NCI-H146 (cell line): ENCODE data around the gene HLA-DOA.
A peak's percentile ranks its signal among the peaks of the same experiment; 100 is the strongest.

Experiments
- DNase-seq: peaks from one replicate; lab custom pipeline; 2025; lab: John Stamatoyannopoulos, UW

Gene HLA-DOA

DNA sequence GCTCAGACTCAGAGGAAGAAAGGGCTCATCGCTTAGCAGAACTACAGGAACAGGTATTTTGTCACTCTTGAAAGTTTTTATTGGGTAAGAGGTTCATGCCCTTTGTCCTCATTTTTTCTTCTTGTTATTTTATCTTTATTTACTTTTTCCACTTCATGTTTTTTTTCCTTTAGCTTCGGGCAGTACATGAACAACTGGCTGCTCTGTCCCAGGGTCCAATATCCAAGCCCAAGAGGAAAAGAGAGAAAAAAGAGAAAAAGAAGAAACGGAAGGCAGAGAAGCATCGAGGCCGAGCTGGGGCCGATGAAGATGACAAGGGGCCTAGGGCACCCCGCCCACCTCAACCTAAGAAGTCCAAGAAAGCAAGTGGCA, 31.5 kb downstream of the HLA-DOA start:
- no peak for DNase-seq

- no peak for DNase-seq
Observed at GRCh38 chr6:32977272-32977952, 32.0 kb downstream of the HLA-DOA start.

DNA sequence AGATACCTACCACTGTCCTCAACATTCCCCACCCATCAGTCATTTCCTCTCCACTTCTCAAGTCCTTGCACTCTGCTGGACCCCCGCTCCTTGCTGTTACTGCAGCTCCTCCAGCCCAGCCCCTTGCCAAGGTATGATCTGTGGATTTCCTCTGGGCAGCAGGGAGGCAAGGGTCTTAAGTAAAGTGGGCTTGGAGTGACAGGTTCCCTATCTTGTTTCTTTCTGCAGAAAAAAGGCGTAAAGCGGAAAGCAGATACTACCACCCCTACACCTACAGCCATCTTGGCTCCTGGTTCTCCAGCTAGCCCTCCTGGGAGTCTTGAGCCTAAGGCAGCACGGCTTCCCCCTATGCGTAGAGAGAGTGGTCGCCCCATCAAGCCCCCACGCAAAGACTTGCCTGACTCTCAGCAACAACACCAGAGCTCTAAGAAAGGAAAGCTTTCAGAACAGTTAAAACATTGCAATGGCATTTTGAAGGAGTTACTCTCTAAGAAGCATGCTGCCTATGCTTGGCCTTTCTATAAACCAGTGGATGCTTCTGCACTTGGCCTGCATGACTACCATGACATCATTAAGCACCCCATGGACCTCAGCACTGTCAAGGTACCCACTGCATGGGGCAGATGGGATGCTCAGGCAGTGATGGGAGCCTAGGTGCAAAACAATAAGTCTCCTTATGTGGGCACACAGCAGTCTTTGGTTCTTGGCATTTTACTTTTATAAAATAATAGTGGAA, 32.9 kb downstream of the HLA-DOA start:
- no peak for DNase-seq

- DNase-seq = no peak
Observed at GRCh38 chr6:32975886-32976285, 33.5 kb downstream of the HLA-DOA start.

- DNase-seq = no peak
Observed at GRCh38 chr6:32974541-32975308, 34.7 kb downstream of the HLA-DOA start.

- DNase-seq = peak; percentile 25
Observed at GRCh38 chr6:32974016-32974333, 35.4 kb downstream of the HLA-DOA start.

DNA sequence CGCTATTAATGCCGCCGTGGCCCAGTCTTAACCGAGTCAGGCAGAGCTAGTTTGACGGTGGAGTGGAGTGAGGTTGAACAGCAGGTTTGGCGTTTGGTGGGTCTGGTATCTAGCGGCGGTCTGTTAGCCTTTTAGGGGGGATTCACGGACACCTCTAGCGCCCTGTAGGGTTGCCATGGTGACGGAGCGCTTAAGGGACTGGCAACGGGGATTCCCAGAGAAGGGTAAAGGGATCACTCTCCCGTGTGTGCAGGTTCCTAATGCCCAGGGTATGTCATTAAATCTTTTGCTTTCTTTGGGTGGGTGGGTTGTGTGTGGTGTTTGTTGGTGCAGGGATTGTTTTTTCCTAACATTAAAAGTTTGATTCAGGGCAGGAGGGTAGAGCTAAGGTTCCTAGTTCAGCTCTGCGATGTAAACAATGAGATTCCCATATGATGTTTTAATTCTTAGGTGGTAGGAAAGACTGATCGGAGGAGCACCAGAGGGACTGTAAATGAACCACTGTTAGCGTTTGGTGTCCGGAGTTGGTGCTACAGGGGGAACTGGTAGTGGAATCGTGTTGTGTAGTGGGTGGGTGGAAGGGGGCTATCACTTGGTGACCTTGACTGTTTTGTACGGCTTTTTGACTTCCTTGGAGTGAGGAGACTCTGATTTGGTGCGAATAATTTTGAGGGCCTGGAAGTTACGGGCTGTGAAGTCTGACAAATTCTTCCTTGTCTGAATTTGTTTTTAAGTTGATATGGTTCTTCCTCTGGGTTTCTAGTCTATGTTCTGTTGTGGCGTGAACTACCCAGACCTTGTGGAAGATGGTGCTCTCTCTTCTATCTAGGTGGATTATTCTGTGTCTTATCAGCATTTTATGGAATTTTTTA, 36.0 kb downstream of the HLA-DOA start:
- peak; percentile 81 for DNase-seq

- DNase-seq = peak; percentile 61
Observed at GRCh38 chr6:32972353-32973143, 36.8 kb downstream of the HLA-DOA start.

DNA sequence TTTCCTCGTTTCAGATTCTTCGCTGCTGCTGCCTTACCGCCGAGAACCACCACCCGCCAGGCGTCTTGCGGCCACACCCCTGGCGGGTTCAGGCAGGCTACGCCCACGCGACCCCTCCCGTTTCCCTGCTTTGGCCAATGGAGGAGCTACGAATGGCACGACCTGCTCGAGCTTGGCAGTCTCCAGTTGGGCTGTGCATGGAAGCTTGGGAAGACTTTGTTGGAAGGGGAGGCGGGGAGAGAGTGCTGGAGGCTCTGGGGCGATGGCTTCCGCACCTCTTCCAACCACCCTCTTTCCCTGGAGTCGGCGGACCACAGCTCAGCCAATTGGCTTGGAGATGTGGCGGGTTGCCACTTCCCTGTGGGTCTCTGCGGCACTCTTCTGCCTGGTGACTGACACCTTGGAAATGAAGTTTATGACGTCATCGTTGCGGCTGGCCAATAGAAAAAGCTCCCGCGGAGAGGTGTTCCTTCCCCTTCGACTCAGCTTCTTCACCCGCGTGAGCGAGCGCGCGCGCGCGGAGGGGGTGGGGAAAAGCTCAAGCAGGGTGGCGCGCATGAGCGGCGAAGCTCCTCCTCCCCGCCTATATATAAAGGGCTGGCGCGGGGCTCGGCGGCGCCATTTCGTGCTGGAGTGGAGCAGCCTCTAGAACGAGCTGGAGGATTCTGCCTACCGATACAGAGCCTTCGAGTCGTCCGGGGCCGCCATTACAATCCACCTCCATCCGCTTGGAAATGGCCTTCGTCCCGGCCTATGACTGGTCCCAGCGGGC, 37.6 kb downstream of the HLA-DOA start:
- peak; percentile 100 for DNase-seq

DNA sequence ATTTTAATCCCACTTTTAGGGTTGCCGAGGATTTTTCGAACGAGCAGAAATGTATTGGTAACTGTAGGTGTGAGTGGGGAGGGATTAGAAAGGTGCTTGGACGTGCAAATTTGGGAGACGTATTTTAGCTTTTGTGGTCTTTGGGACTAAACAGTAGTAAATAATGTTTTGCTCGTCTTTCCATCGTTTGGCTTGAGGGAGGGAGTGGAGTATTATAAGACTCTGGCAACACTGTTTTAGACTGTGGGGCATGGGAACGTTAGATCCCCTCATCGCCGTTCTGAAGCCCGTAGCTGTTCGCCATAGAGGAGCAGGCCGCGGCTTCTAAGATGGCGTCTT, 38.2 kb downstream of the HLA-DOA start:
- DNase-seq = no peak

GRCh38 chr6:32970413-32971241, 38.8 kb downstream of the HLA-DOA start:
- peak; percentile 83 for DNase-seq

DNA sequence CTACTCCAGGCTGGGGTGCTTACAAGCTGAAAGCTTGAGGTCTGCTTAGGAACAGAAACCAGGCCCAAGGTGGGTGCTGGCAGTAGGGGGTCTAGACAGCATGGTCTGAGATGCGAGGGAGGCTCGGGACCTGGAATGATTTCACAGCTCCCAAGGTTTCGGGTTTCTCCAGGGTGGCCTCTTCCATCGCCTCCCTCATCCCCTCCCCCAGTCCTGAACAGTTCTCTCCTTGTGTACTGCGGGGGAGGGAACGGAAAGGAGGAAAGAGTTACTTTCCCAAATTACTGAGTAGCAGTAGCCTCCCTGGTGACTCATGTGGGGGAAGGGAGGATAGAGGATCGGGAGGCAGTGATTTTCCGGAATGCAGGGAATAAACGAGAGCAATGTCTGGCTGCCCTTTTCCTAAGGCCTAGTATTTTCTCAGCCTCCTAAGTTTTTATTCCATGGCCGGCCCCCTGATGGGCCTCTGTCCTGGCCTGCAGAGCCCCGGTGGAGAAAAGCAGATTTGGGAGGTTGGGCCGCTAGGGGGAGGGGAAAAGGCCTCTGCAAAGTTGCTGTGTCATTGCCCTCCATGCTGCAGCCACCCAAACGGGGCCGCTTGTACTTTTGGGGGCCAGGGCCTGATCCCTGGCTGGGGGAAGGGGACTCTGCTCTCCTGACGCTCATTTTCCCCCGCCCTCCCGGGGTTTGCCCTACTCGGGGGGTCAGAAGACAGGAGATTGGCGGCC, 39.5 kb downstream of the HLA-DOA start:
- DNase-seq = peak; percentile 81

DNA sequence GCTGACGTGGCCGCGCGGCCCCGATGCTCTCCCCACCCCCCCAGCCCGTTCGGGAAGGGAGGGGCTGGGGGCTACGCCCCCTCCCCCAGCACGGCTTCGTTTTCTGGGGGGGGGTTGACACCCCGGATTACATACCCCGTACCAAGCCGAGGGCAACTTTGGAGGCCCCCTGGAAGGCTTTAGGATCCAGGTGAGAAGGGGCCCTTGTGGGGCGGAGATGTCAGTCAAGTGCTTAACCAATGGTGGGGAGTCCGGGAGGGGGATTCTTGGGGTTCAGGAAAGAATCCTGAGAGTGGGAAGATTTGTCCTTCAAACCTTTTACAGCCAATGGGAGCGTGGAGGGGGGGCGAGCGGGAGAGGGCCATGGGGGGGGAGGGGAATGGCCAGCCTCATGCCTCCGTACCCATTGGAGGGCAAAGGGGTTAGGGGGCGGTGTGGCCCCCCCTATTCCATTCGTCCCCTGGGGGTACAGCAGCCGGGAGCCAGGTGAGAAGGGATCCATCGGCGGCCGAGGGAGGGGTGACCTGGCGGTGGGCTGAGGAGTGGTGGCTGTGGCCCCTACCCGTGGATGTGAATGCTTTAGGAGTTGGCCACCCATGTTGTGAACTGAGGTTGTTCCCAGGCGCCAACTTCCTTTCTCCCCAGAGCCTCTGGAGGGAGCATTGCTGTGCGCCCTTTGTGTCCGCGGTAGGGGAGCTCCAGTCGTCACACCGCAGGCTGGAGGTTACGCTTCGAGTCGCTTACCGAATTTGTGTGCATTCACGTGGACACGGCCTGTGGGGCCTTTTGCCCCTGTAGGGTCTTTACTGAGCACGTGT, 40.3 kb downstream of the HLA-DOA start:
- DNase-seq = peak; percentile 84

- DNase-seq = peak; percentile 96
Observed at GRCh38 chr6:32968093-32968866, 41.1 kb downstream of the HLA-DOA start, which contains the start of gene BRD2. Gene BRD2, plus strand, starts transcription at chr6:32968594. Its CDS starts 4,305 bp downstream, at chr6:32972899.

DNA sequence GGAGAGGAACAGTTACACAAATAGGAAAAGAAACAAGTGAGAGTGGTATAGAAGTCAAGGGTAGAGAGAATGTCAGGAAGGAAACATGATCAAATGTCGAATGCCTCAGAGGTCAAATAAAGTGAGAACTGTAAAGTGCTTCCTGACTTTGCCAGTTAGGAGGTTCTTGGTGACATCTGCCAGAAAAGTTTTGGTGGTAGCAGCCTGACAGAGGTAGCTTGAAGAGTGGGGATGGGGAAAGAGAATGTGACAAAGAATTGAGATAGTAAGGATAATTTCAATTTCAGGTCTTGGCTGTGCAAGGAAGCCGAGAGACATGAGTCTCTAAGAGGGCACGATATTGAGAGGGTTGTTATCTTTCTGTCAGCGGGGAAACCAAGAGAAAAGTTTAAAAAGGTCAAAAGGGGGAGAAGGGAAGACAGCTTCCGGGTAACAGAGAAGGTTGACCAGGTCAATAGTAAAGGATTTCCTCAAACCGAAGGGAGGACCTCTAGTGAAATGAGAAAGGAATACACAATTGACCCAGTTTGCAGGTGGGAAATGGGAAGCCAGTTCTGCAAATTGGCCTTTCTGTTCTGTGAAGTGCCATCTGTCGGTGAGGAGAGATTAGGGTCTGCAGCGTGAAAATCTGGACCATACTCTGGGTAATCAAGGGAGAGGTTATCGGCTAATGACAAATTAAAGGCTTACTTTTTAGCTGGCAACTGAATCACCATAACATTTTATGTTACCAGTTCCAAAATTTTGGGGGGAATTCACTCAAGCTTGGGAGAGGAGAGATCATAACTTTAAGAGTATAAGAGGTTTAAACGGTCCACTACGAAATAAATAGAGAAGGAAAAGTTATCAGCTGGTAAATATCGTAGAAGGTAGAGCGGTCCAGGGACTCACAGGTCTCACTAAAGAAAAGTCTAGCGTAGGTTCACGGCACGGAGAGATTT, 42.0 kb downstream of the HLA-DOA start:
- peak; percentile 69 for DNase-seq

GRCh38 chr6:32964776-32965175, 44.6 kb downstream of the HLA-DOA start:
- no peak for DNase-seq
